GM19099 (cell line): ENCODE data around the gene NPPA.

Source experiments
- POLR2A ChIP-seq: IDR thresholded peaks from 3 replicates; pipeline ENCODE4 v1.6.1; 2011; ENCODE audit warnings: low read depth; ENCODE audit not compliant: insufficient read length; ENCODE audit errors: extremely low read depth

Gene NPPA

DNA sequence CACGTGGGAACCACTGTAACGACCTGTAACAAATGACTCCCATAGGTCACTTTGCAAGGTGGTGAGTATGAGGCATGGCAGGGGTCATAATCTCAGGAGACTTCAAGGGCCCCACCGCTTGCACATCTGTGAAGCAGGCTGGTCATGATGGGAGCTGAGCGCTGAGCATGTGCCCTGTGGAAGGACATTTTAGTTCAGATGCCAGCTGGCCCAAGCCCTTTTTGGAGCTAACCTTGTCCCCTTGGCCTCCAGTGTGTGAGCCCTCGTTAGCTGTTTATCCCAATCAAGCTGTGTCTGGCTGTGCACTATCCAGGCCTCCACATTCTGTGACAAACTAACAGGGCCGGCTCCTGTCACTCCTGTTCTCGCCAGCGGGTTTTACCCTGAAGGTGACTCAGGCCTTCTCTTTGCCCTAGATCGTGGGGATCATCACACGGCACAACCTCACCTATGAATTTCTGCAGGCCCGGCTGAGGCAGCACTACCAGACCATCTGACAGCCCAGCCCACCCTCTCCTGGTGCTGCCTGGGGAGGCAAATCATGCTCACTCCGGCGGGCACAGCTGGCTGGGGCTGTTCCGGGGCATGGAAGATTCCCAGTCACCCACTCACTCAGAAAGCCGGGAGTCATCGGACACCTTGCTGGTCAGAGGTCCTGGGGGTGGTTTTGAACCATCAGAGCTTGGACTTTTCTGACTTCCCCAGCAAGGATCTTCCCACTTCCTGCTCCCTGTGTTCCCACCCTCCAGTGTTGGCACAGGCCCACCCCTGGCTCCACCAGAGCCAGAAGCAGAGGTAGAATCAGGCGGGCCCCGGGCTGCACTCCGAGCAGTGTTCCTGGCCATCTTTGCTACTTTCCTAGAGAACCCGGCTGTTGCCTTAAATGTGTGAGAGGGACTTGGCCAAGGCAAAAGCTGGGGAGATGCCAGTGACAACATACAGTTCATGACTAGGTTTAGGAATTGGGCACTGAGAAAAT lies 7.6 kb downstream of the NPPA start:
- no peak for TF ChIP-seq POLR2A

DNA sequence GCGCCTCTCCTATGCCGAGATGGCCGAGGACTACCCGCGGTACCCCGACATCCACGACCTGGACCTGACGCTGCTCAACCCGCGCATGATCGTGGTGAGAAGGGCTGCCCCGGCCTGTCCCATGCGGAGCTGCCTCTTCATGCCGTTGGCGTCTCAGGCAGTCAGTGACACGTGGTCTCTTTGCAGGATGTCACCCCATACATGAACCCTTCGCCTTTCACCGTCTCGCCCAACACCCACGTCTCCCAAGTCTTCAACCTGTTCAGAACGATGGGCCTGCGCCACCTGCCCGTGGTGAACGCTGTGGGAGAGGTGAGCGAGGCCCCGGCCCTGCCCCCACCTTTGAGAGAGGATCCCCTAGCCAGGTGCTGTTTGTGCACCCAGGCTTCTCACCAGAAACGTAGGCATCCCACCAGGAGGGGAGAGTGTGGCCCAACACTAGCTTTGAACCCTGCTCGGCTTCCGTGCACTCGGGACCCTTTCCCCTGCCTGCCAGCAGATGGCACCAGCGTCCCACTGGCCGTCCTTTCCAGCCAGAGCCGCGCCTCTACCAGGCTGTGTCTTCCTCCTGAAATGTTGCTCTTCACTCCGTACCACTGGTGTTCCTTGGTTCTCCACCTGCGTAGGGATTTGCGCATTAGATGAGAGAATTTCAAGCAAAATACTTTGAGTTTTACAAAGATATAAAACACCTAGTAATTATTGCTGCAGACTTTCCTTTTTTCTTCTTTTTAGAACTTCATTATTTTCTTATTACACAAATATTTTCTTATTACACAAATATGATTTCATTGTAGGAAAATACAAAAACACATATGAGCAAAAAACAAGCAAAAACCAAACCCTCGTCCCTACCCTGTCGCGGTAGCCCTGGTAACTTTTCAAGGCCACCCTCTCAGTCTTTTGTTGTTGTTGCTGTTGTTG lies 9.0 kb downstream of the NPPA start:
- TF ChIP-seq POLR2A: no peak

- no peak for TF ChIP-seq POLR2A
These were observed 9.7 kb downstream of the NPPA start for GRCh38 chr1:11837767-11838348.

DNA sequence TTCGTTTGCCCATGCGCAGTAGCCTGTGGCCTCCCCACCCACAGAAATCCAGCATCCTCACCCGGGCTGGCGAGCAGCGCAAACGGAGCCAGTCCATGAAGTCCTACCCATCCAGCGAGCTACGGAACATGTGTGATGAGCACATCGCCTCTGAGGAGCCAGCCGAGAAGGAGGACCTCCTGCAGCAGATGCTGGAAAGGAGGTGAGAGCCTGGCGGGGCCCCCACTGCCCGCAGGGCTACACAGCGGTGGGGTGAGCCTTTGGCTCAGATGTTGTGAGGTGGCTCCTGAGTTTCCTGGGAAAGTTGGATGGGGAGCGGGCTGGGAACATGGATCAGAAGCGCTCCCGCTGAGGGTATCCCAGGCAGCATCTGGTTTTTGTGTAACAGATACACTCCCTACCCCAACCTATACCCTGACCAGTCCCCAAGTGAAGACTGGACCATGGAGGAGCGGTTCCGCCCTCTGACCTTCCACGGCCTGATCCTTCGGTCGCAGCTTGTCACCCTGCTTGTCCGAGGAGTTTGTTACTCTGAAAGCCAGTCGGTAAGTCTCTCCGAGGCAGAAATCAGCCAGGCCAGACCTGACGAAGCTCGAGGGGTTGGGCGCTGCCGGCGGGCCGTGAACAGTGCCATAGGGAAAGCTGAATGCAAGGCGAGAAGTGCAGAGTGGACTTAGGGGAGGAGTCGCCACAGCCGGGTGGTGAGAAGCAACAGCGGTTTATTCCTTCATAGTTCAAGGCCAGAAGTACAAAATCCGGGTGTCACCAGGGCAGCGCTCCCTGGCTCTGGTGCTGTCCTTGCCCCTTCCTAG lies 10.4 kb downstream of the NPPA start:
- no peak for TF ChIP-seq POLR2A

DNA sequence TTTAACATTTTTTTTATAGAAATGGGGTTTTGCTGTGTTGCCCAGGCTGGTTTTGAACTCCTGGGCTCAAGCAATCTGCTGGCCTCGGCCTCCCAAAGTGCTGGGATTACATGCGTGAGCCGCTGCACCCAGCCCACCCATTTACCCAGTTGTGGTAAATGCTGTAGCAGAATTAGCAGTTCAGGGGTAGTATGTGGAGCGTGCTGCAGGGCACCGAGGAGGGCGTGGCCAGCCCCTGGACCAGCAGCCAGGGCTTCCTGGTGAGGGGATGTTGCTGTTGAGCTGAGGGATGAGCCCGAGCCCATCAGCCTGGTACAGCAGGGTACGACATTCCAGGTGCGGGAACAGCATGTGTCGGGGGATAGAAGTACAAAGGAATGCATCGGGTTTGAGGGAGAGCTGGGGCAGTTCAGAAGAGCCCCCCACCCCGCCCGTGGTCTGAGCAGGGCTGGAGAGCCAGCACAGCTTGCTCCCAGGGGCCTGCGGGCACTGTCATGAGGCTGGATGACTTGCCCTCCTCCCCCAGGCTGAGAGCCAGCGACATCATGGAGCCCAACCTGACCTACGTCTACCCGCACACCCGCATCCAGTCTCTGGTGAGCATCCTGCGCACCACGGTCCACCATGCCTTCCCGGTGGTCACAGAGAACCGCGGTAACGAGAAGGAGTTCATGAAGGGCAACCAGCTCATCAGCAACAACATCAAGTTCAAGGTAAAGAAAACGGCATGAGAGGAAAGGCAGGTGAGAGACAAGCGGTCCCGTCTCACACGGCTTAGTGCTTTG lies 11.9 kb downstream of the NPPA start:
- TF ChIP-seq POLR2A: no peak

- TF ChIP-seq POLR2A: no peak
These were observed 13.7 kb downstream of the NPPA start for GRCh38 chr1:11833900-11834299.

- TF ChIP-seq POLR2A: no peak
These were observed 14.1 kb downstream of the NPPA start for GRCh38 chr1:11833497-11833896.

DNA sequence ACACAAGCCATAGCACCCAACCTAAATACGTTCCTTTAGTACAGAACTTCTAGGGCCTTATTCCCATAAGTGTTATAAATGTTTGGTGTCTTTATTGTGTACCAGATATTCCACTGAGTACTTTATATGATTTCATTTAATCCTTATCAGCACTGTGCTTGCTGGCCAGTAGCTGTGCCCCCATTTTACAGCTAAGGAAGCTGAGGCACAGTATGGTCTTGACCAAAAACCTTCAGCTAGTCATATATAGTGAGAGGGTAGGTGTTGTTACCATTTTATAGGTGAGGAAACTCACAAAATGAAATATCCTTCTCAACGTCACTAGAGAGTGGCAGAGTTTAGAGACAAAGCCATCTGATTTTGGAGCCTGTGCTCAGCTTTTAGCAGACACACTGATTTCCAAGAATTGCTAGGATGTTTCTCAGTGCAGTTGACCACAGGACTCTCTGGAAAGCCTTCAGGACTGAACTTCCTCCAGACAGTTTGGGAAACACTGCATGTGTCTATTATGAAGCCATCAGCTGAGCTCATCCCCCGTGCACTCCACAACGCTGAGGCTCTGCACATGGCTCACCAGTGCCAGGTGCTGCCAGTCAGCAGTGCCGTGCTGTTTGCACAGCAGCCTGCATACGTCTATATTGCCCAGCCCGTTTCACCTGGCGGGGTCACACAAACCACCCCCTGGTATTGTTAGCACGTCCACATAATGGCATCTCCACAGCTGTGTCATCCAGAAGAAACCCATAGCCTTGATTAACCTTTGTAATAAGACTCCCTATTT lies 15.4 kb downstream of the NPPA start:
- TF ChIP-seq POLR2A: no peak

DNA sequence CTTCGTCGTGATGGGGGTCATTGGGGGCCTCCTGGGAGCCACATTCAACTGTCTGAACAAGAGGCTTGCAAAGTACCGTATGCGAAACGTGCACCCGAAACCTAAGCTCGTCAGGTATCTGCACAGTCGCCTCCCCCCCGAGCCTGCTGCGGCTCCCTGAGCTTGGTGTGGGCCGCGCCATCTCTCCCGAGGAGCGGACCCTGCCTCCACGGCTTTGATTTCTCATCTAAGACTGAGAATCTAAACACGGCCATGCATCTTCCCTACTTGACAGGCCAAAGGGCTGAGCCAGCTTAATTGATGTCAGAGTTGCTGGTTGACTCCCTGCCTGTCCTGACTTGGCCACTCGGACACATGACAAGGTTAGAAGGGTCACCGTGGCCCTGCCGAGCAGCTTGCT lies 19.1 kb downstream of the NPPA start:
- TF ChIP-seq POLR2A: no peak

GRCh38 chr1:11826946-11827345 lies 20.6 kb downstream of the NPPA start:
- TF ChIP-seq POLR2A: no peak

- TF ChIP-seq POLR2A: no peak
These were observed 22.5 kb downstream of the NPPA start for GRCh38 chr1:11825131-11825530.

GRCh38 chr1:11823366-11824137 lies 24.0 kb downstream of the NPPA start:
- TF ChIP-seq POLR2A: no peak
